IMR-90 (cell line): ENCODE results near the gene TEX264.

ENCODE experiments used
- BHLHE40 ChIP-seq: fragments of 150-350 bp; IDR thresholded peaks from 2 replicates; pipeline ENCODE4 v1.6.1; 2016; ENCODE audit warnings: mild to moderate bottlenecking, low read depth, low read length
- CEBPB ChIP-seq: IDR thresholded peaks from 2 replicates; pipeline ENCODE4 v1.6.1; 2012; ENCODE audit warnings: low read depth, low read length, improper control_type of control experiment
- CHD1 ChIP-seq: IDR thresholded peaks from 2 replicates; pipeline ENCODE4 v1.6.1; 2012; ENCODE audit warnings: low read depth, low read length, improper control_type of control experiment
- MAFK ChIP-seq: IDR thresholded peaks from 2 replicates; pipeline ENCODE4 v1.6.1; 2012; ENCODE audit warnings: low read depth, low read length, improper control_type of control experiment
- MXI1 ChIP-seq: IDR thresholded peaks from 2 replicates; pipeline ENCODE4 v1.6.1; 2012; ENCODE audit warnings: low read depth, mild to moderate bottlenecking, low read length, moderate library complexity, borderline replicate concordance
- NFE2L2 ChIP-seq: fragments of 150-350 bp; IDR thresholded peaks from 2 replicates; pipeline ENCODE4 v1.6.1; 2016; ENCODE audit warnings: low read depth, mild to moderate bottlenecking, low read length
- POLR2A ChIP-seq: IDR thresholded peaks from 2 replicates; pipeline ENCODE4 v1.6.1; 2012; ENCODE audit warnings: mild to moderate bottlenecking, low read depth, low read length
- RAD21 ChIP-seq: IDR thresholded peaks from 2 replicates; pipeline ENCODE4 v1.6.1; 2012; ENCODE audit warnings: low read length, improper control_type of control experiment
- RCOR1 ChIP-seq: IDR thresholded peaks from 2 replicates; pipeline ENCODE4 v1.6.1; 2012; ENCODE audit warnings: mild to moderate bottlenecking, low read length, improper control_type of control experiment; ENCODE audit not compliant: insufficient replicate concordance
- TF ChIP-seq, protein P1 (sequence below): conservative IDR thresholded peaks from 2 replicates; pipeline ENCODE4 v1.5.1; 2012; ENCODE audit warnings: mild to moderate bottlenecking, low read depth, low read length, improper control_type of control experiment
- TF ChIP-seq, protein P2 (sequence below): fragments of 150-350 bp; IDR thresholded peaks from 2 replicates; pipeline ENCODE4 v1.6.1; 2016; ENCODE audit warnings: low read depth, mild to moderate bottlenecking, low read length, moderate library complexity, borderline replicate concordance

- TF ChIP-seq CEBPB = no peak
- no peak for TF ChIP-seq NFE2L2
- TF ChIP-seq, protein P1, sequence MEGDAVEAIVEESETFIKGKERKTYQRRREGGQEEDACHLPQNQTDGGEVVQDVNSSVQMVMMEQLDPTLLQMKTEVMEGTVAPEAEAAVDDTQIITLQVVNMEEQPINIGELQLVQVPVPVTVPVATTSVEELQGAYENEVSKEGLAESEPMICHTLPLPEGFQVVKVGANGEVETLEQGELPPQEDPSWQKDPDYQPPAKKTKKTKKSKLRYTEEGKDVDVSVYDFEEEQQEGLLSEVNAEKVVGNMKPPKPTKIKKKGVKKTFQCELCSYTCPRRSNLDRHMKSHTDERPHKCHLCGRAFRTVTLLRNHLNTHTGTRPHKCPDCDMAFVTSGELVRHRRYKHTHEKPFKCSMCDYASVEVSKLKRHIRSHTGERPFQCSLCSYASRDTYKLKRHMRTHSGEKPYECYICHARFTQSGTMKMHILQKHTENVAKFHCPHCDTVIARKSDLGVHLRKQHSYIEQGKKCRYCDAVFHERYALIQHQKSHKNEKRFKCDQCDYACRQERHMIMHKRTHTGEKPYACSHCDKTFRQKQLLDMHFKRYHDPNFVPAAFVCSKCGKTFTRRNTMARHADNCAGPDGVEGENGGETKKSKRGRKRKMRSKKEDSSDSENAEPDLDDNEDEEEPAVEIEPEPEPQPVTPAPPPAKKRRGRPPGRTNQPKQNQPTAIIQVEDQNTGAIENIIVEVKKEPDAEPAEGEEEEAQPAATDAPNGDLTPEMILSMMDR = no peak
- no peak for TF ChIP-seq BHLHE40
- TF ChIP-seq MXI1 = no peak
- no peak for TF ChIP-seq RAD21
- TF ChIP-seq RCOR1 = no peak
- TF ChIP-seq, protein P2, sequence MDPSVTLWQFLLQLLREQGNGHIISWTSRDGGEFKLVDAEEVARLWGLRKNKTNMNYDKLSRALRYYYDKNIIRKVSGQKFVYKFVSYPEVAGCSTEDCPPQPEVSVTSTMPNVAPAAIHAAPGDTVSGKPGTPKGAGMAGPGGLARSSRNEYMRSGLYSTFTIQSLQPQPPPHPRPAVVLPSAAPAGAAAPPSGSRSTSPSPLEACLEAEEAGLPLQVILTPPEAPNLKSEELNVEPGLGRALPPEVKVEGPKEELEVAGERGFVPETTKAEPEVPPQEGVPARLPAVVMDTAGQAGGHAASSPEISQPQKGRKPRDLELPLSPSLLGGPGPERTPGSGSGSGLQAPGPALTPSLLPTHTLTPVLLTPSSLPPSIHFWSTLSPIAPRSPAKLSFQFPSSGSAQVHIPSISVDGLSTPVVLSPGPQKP = no peak
- TF ChIP-seq POLR2A = no peak
- TF ChIP-seq CHD1 = no peak
- no peak for TF ChIP-seq MAFK
Observed at GRCh38 chr3:51722362-51722761, 51.3 kb downstream of the TEX264 start.
